Skin of body (tissue), 2 donors: ENCODE measurements around the gene SCAF4. TPM values are rescaled to one million over a fixed set of nuclear protein-coding genes. Genes with fewer than 3 reads are reported as not detected.
"Not testable (repeated sequence)": the region's sequence is repeated elsewhere in the genome, so short reads cannot be mapped to it uniquely, and the experiment has no call there.

ENCODE experiments used
- DNase-seq: peaks from one replicate; lab custom pipeline; 2025; lab: John Stamatoyannopoulos, UW
- total RNA-seq: library from RNA; depleted of rRNA; stranded (reverse); fragments of >200 nt; gene quantifications from one replicate; pipeline ENCODE4 v1.2.3, GENCODE V29; 2014

Gene SCAF4
- total RNA-seq, 1 donor from 2014 or later: 17.9 TPM

DNA sequence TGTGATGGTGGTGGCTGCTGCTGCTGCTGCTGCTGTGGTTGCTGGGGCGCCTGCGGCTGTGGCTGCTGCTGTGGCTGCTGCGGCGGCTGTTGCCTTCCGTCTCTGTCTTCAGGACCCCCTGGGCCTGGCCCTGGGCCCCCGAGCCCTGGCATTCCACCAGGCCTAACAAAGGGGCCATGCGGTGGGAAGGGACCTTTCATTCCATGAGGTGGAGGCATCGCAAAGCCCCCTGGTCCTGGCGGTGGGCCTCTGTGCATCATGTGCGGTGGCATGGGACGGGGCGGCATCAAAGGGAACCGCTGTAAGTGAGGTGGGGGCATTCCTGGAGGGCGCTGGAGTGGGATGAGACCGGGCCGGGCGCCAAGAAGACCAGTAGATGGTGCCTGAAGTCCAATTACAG is 60.0 kb downstream of the SCAF4 start:
- no peak for DNase-seq

DNA sequence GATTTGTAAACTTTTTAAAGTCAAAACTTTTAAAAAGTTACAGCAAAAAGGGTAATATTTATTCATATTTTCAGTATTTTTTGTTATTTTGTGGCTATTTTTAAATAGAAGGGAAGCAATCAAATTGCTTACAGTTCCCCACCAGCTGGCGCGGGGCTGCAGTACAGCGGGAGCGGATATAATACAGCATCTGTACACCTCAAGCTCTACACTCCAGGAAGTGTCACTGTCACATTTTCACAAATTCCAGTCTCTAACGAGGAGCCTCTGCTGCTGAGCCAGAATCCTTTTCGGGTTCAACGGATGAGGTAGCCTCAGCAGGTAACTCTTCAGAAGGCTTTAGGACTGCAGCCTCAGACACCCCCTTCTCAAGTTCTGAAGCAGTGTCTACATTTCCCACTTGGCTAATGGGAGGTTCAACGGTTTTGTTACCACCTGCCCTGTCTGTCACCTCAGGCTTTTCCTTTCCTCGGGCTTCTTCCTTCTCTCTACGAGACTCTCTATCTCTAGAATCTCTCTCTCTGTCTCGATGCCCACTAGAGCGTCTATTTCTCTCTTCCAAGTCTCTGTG is 60.7 kb downstream of the SCAF4 start:
- no peak for DNase-seq

DNA sequence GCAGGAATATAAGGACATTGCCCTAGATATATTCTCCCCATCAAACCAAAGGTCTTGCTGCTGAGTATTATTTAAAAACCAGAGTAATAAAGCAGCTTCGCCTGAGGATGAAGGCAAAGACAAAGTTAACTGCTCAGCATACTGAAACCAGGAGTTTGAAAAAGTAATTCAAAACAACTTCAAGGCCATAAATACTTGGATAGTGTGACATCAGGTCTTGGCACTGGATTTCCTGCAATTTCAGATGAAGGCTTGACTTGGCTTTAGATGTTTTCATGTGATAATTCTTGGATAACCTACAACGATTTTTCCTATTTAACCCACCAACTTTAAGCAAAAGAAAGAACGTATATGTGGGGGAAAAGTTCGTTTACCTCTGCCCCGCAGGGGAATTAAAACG is 61.8 kb downstream of the SCAF4 start:
- DNase-seq: no peak

DNA sequence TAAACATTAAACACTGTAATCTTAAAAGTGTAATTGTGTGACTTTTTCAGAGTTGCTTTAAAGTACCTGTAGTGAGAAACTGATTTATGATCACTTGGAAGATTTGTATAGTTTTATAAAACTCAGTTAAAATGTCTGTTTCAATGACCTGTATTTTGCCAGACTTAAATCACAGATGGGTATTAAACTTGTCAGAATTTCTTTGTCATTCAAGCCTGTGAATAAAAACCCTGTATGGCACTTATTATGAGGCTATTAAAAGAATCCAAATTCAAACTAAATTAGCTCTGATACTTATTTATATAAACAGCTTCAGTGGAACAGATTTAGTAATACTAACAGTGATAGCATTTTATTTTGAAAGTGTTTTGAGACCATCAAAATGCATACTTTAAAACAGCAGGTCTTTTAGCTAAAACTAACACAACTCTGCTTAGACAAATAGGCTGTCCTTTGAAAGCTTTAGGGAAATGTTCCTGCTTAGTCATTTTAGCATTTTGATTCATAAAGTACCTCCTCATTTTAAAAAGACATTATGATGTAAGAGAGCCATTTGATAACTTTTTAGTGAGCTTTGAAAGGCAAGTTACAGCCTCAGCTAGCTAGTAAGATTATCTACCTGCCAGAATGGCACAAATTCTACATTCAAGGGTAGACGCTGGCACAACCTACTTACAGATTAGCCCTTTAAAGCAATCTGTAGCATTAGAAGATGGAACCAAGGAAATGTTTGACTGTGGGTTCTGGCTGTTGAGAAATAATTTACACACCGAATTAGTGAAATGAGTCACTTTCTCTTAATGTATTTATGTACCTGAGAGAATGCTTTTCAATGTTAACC is 63.0 kb downstream of the SCAF4 start:
- no peak for DNase-seq

DNA sequence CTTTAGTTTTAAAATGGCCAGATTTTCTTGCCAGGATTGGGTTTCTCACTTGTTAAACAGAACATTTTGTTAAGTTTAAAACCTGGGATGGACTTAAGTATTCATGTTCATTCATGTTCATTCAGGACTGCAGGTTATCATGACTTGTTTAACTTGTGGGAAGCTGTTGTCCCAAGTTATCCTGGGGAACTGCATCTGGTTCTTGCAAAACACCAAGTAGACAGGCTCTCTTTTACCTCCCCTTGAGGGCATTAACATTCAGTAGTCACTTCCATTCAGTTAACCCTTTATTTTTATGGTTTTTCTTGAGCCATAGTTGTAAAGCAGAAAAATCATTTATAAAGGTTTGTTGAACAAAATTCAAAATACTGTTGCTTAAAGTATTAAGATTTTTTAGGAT is 64.3 kb downstream of the SCAF4 start:
- DNase-seq: no peak

DNA sequence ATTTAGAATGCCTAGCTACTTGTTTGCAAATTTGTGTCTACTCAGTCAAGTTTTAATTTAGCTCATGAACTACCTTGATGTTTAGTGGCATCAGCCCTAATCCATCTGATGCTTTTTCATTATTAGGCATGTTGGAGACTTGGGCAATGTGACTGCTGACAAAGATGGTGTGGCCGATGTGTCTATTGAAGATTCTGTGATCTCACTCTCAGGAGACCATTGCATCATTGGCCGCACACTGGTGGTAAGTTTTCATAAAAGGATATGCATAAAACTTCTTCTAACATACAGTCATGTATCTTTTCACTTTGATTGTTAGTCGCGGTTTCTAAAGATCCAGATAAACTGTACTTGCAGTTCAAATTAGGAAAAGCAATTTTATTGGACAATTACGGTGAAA is 64.8 kb downstream of the SCAF4 start:
- no peak for DNase-seq

DNA sequence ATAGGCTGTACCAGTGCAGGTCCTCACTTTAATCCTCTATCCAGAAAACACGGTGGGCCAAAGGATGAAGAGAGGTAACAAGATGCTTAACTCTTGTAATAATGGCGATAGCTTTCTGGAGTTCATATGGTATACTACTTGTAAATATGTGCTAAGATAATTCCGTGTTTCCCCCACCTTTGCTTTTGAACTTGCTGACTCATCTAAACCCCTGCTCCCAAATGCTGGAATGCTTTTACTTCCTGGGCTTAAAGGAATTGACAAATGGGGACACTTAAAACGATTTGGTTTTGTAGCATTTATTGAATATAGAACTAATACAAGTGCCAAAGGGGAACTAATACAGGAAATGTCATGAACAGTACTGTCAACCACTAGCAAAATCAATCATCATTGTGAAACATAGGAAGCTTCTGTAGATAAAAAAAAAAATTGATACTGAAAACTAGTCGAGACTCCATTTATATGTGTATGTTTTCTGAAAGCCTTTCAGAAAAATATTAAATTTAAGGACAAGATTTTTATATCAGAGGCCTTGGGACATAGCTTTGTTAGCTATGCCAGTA is 65.4 kb downstream of the SCAF4 start:
- no peak for DNase-seq

DNA sequence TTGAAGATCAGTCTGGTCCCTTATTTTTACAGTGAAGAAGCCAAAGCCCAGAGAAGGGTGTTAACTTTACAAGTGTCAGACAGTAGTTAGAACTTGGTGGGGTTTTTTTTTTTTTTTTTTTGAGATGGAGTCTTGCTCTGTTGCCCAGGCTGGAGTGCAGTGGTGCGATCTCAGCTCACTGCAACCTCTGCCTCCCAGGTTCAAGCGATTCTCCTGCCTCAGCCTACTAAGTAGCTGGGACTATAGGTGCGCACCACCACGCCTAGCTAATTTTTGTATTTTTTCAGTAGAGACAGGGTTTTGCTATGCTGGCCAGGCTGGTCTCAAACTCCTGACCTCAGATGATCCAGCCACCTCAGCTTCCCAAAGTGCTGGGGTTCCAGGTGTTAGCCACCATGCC is 66.0 kb downstream of the SCAF4 start:
- not testable (repeated sequence) for DNase-seq

DNA sequence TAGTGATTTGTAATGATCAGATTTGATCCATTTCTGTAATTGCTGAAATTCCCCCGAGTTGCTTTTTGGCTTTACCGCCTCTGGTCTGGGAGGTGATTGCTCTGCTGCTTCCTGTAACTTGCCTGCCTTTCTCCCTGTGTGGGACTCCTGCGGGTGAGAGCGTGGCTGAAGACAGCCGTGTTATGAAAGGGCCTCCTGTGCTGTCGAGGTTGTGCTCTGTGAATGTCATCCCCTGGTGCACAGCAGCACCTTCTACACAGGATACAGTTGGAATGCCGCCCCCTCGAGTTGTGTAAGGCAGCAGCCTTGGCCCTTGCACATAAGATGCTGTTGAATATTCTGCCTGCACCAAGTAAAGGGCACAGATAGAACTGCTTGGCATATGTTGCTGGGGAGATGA is 66.5 kb downstream of the SCAF4 start:
- no peak for DNase-seq

DNA sequence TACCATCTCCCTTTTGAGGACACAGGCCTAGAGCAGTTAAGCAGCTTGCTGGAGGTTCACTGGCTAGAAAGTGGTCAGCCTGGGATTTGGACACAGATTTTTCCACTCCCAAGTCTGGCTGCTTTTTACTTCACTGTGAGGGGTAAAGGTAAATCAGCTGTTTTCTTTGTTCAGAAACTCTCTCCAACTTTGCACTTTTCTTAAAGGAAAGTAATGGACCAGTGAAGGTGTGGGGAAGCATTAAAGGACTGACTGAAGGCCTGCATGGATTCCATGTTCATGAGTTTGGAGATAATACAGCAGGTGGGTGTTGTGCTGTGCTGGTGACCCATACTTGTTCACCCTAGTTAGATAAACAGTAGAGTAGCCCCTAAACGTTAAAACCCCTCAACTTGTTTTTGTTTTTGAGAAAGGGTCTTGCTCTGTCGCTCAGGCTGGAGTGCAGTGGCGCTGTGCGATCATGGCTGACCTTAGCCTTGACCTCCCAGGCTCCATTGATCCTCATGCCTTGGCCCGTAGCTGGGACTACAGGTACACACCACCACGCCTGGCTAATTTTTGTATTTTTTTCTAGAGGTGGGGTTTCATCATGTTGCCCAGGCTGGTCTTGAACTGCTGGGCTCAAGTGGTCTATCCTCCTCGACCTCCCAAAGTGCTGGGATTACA is 68.2 kb downstream of the SCAF4 start:
- DNase-seq: no peak

DNA sequence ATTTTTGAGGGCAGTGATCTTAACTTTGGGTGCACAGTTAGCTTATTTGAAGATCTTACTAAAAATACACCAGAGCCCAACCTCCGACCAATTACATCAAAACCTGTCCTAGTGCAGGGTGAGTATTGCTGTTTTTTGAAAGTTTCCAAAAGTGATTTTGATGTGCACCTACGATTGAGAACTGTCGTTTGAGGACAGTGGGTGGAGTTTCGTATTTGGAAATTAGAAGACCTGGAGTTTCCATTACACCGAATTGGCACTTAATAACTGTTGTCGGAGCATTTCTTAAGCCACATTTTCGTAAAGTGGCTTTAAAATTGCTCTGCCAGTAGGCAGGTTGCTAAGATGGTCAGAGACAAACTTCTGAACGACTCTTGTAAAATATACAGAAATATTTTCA is 71.3 kb downstream of the SCAF4 start:
- peak; percentile 50 for DNase-seq

DNA sequence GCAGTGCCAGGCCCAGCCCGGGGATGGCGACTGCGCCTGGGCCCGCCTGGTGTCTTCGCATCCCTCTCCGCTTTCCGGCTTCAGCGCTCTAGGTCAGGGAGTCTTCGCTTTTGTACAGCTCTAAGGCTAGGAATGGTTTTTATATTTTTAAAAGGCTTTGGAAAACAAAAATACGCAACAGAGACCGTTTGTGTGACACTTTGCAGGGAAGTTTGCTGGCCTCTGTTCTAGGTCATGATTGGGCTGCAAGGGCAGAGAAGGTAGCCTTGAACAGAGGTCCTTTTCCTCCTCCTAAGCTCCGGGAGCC is 71.7 kb downstream of the SCAF4 start:
- DNase-seq: no peak

DNA sequence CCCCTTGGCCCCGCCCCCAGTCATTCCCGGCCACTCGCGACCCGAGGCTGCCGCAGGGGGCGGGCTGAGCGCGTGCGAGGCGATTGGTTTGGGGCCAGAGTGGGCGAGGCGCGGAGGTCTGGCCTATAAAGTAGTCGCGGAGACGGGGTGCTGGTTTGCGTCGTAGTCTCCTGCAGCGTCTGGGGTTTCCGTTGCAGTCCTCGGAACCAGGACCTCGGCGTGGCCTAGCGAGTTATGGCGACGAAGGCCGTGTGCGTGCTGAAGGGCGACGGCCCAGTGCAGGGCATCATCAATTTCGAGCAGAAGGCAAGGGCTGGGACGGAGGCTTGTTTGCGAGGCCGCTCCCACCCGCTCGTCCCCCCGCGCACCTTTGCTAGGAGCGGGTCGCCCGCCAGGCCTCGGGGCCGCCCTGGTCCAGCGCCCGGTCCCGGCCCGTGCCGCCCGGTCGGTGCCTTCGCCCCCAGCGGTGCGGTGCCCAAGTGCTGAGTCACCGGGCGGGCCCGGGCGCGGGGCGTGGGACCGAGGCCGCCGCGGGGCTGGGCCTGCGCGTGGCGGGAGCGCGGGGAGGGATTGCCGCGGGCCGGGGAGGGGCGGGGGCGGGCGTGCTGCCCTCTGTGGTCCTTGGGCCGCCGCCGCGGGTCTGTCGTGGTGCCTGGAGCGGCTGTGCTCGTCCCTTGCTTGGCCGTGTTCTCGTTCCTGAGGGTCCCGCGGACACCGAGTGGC is 72.2 kb downstream of the SCAF4 start, which contains the start of gene SOD1:
Gene SOD1 (plus strand): TSS at position 158 of the 723 bp plus-strand sequence. CDS start 77 bp downstream, at position 235.
- peak; percentile 91 for DNase-seq

DNA sequence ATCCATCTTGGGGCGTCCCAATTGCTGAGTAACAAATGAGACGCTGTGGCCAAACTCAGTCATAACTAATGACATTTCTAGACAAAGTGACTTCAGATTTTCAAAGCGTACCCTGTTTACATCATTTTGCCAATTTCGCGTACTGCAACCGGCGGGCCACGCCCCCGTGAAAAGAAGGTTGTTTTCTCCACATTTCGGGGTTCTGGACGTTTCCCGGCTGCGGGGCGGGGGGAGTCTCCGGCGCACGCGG is 72.7 kb downstream of the SCAF4 start:
- DNase-seq: no peak

DNA sequence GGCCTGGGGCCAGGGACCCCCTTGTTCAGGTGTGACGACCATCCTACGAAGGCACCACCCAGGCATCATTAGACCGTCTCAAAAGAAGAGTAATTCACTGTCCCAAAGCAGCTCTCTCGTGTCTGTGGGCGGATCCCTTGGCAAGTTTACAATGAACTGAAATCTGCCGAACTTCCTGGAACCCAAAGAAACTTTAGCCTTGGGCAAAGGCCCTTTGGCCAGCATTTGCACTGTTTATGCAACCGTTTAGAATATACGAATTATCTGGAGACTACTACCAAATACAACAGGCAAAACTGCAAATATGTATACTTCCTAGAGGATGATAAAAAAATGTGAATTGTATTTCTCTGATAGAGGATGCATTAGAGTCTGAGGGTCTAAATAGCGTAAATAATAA is 73.9 kb downstream of the SCAF4 start:
- DNase-seq: no peak

DNA sequence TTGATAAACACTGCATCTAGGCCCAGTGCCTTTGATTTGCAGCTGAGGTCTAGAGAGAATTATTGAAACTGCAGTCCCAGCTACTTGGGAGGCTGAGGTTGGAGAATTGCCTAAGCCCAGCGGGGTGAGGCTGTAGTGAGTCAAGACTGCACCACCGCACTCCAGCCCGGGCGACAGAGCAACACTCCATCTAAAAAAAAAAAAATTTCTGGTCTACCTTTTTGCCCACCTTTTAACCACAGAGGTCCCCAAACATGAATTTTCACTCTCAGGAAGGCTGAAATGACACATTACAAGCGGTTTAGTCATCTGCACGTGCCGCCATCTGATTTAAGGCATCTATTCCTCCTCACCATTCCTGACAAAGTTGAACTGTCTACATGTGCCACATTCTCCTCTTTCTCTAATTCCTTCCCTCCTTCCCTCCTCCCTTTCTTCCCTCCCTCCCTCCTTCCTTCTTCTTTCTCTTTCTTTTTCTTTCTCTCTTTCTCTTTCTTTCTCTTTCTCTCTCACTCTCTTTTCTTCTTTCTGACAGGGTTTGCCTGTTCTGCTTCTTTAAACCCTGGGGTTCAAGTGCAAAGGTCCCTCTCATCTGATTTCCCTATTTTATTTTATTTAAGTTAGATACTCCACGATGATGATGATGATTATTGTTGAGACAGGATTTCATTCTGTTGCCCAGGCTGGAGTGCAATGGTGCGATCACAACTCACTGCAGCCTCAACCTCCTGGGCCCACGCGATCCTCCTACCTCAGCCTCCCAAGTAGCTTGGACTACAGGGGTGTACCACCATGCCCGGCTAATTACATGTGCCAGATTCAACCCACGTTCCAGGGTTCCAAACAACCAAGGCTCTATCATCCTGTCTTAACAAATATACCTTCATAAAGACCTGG is 75.5 kb downstream of the SCAF4 start:
- DNase-seq: no peak

DNA sequence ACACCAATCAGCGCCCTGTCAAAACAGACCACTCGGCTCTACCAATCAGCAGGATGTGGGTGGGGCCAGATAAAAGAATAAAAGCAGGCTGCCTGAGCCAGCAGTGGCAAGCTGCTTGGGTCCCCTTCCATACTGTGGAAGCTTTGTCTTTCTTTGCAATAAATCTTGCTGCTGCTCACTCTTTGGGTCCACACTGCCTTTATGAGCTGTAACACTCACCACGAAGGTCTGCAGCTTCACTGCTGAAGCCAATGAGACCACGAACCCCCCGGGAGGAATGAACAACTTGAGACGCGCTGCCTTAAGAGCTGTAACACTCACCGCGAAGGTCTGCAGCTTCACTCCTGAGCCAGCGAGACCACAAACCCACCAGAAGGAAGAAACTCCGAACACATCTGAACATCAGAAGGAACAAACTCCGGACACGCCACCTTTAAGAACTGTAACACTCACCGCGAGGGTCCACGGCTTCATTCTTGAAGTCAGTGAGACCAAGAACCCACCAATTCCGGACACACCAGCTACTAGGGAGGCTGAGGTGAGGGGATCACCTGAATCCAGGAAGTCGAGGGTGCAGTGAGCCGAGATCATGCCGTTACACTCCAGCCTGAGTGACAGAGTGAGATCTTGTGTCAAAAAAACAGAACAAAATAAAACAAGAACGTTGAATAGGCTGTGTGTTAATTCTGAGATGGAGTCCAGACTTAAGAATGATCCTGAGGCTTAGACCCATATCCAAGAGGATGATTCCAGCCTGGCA is 76.9 kb downstream of the SCAF4 start:
- DNase-seq: not testable (repeated sequence)

DNA sequence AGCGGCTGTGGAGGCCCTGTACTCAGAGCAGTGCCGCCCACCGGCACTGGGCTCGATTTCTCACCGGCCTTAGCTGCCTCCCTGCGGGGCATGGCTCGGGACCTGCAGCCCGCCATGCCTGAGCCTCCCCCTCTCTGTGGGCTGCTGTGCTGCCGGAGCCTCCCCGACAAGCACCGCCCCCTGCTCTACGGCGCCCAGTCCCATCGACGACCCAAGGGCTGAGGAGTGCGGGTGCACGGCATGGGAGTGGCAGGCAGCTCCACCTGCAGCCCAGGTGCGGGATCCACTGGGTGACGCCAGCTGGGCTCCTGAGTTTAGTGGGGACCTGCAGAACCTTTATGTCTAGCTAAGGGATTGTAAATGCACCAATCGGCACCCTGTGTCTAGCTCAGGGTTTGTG is 77.6 kb downstream of the SCAF4 start:
- DNase-seq: no peak

DNA sequence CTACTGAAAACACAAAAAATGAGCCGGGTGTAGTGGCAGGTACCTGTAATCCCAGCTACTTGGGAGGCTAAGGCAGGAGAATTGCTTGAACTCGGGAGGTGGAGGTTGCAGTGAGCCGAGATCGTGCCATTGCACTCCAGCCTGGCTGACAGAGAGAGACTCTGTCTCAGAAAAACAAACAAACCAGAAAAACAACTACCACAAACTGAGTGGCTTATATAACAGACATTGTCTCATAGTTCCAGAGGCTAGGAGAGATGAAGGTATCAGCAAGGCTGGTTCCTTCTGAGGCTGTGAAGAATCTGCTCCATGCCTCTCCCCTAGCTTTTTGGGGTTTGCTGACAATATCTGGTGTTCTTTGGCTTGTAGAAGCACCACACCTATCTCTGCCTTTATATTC is 80.4 kb downstream of the SCAF4 start:
- not testable (repeated sequence) for DNase-seq

DNA sequence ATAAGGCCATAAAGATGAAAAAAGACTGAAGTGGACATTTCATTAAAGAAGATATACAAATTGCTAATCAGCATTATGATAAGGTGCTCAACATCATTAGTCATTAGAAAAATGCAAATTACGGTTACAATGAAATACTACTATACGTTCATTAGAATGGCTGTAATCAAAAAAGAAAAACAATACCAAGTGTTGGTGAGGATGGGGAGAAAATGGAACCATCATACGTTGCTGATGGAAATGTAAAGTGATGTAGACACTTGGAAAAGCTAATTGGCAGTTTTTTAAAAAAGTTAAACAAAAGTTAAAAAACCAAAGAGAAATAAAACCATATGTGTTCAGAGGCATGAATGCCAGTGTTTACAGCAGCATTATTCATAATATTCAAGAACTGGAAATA is 81.0 kb downstream of the SCAF4 start:
- no peak for DNase-seq
